Natural killer cell (primary cell): ENCODE data around the gene HORMAD2. TPM values are rescaled to one million over a fixed set of nuclear protein-coding genes. Genes with fewer than 3 reads are reported as not detected.

Source experiments
- ATAC-seq, 3 donors: fragments of 150-1000 bp in 2 of 3; fragments of 200-7000 bp in 1 of 3; cut with Tn5 transposase; 1 replicate in 1 of 3; 2 replicates in 2 of 3; pipeline ENCODE4 v1.10.0; 2021; ENCODE audit warnings: mild to moderate bottlenecking in 2 of 3, moderate library complexity in 2 of 3
- DNase-seq, 2 donors: peaks; one replicate each; pipeline versions ENCODE4 v3.0.0 to v3.0.0-alpha.2; 2013 to 2021; ENCODE audit warnings: mixed read lengths in 1 of 2
- H3K27ac ChIP-seq: one replicate; pipeline ENCODE4 v1.5.1; 2013; ENCODE audit warnings: mild to moderate bottlenecking, low read length
- H3K27me3 ChIP-seq: one replicate; pipeline ENCODE4 v1.6.1; 2013; ENCODE audit warnings: low read length; ENCODE audit not compliant: control insufficient read depth, insufficient read depth
- H3K36me3 ChIP-seq: one replicate; pipeline ENCODE4 v1.6.1; 2013; ENCODE audit warnings: low read length; ENCODE audit not compliant: control insufficient read depth, insufficient read depth
- H3K4me1 ChIP-seq: one replicate; pipeline ENCODE4 v1.6.1; 2013; ENCODE audit warnings: low read length; ENCODE audit not compliant: control insufficient read depth, insufficient read depth
- H3K4me3 ChIP-seq: one replicate; pipeline ENCODE4 v1.5.1; 2013; ENCODE audit warnings: low read length
- H3K9me3 ChIP-seq: one replicate; pipeline ENCODE4 v1.6.1; 2013; ENCODE audit warnings: low read length; ENCODE audit not compliant: control insufficient read depth, insufficient read depth
- H3K27ac Mint-ChIP-seq, 2 donors: one replicate each; pipeline ENCODE4 v1.8.0; 2022; ENCODE audit warnings: mild to moderate bottlenecking in 2 of 2, mixed read lengths in 2 of 2, moderate library complexity in 1 of 2
- H3K27me3 Mint-ChIP-seq, 2 donors: one replicate each; pipeline ENCODE4 v1.8.0; 2022; ENCODE audit warnings: low read depth in 2 of 2, mixed read lengths in 2 of 2
- H3K36me3 Mint-ChIP-seq: one replicate; pipeline ENCODE4 v1.8.0; 2022; ENCODE audit warnings: mixed read lengths
- H3K4me1 Mint-ChIP-seq, 2 donors: one replicate each; pipeline ENCODE4 v1.8.0; 2022; ENCODE audit warnings: mixed read lengths in 2 of 2
- H3K4me3 Mint-ChIP-seq: one replicate; pipeline ENCODE4 v1.8.0; 2022; ENCODE audit warnings: mild to moderate bottlenecking, moderate library complexity, mixed read lengths
- H3K9me3 Mint-ChIP-seq, 2 donors: one replicate each; pipeline ENCODE4 v1.8.0; 2022; ENCODE audit warnings: mixed read lengths in 2 of 2
- CTCF ChIP-seq: fragments of 200-600 bp; IDR thresholded peaks from one replicate; pipeline ENCODE4 v1.8.0; 2022; ENCODE audit warnings: antibody characterized with exemption
- WGBS: methylation state at CpG from one replicate; pipeline ENCODE4 v1.1.7; 2013; ENCODE audit warnings: missing lambda C conversion rate; ENCODE audit not compliant: insufficient coverage; 5-methylcytosine and 5-hydroxymethylcytosine counted together
- intact Hi-C: fragments of 100-400 bp; cut with micrococcal nuclease; formaldehyde crosslinking; loops from one replicate; pipeline ENCODE4 v1.14.2; 2022
- total RNA-seq, 4 donors: library from RNA; stranded (reverse); fragments of 120-200 nt in 1 of 4; gene quantifications; one replicate each; pipeline versions ENCODE4 v1.2.3 to v1.2.4, GENCODE V29; 2013 to 2022

Gene HORMAD2
- total RNA-seq, 3 donors from 2014 or later (not counting 1 experiment from before 2014, with no cell fraction given): not detected

- ATAC-seq (no peak), DNase-seq (no peak)
- Histone ChIP-seq H3K4me1 (peaks cover 4% of the 10 kb centered on the region), H3K27ac (no peak overlapping the region), H3K36me3 (no peaks in the 10 kb centered on the region), H3K4me3 (no peak overlapping the region), H3K27me3 (no peaks in the 10 kb centered on the region), H3K9me3 (no peaks in the 10 kb centered on the region)
- H3K36me3 Mint-ChIP-seq: no peaks in the 10 kb centered on the region
- H3K27ac Mint-ChIP-seq: no peak overlapping the region
- H3K4me1 Mint-ChIP-seq: peaks cover 7 to 12% of the 10 kb centered on the region in 2 donors
- H3K27me3 Mint-ChIP-seq: no peaks in the 10 kb centered on the region
- intact Hi-C loops: no loop called here
- no peak for TF ChIP-seq CTCF
- no peaks in the 10 kb centered on the region for H3K9me3 Mint-ChIP-seq
- WGBS: 95% methylated on average over 3 of the region's 3 CpGs
- no peak overlapping the region for H3K4me3 Mint-ChIP-seq
Observed at GRCh38 chr22:30201945-30202344, 121.7 kb downstream of the HORMAD2 start.

- H3K27ac Mint-ChIP-seq: no peak overlapping the region
- intact Hi-C loops: no loop called here
- DNase-seq: no peak
- no peak overlapping the region for H3K4me3 Mint-ChIP-seq
- no peaks in the 10 kb centered on the region for H3K27me3 Mint-ChIP-seq
- no peaks in the 10 kb centered on the region for H3K9me3 Mint-ChIP-seq
- Histone ChIP-seq H3K4me1 (no peaks in the 10 kb centered on the region), H3K36me3 (no peaks in the 10 kb centered on the region), H3K27ac (no peak overlapping the region), H3K27me3 (no peaks in the 10 kb centered on the region), H3K9me3 (no peaks in the 10 kb centered on the region), H3K4me3 (no peak overlapping the region)
- WGBS: 83% methylated on average over 9 of the region's 9 CpGs
- no peak for TF ChIP-seq CTCF
- H3K4me1 Mint-ChIP-seq: peaks cover under 1 to 6% of the 10 kb centered on the region in 2 donors
- no peak for ATAC-seq
- no peaks in the 10 kb centered on the region for H3K36me3 Mint-ChIP-seq
Observed at GRCh38 chr22:30202531-30203006, 122.3 kb downstream of the HORMAD2 start.

GRCh38 chr22:30204015-30204741 is 123.9 kb downstream of the HORMAD2 start:
- Mint-ChIP-seq H3K4me3 (no peak overlapping the region), H3K27ac (no peak overlapping the region), H3K4me1 (no peaks in the 10 kb centered on the region), H3K27me3 (no peaks in the 10 kb centered on the region), H3K36me3 (no peaks in the 10 kb centered on the region), H3K9me3 (no peaks in the 10 kb centered on the region)
- Histone ChIP-seq H3K36me3 (no peaks in the 10 kb centered on the region), H3K27ac (no peak overlapping the region), H3K27me3 (no peaks in the 10 kb centered on the region), H3K9me3 (no peaks in the 10 kb centered on the region), H3K4me1 (no peaks in the 10 kb centered on the region), H3K4me3 (no peak overlapping the region)
- 77% methylated on average over 7 of the region's 7 CpGs for WGBS
- ATAC-seq: no peak
- intact Hi-C loops: no loop called here
- no peak for DNase-seq
- TF ChIP-seq CTCF: no peak

- Histone ChIP-seq H3K27ac (no peak overlapping the region), H3K4me3 (no peak overlapping the region), H3K9me3 (no peaks in the 10 kb centered on the region), H3K4me1 (no peaks in the 10 kb centered on the region), H3K36me3 (no peaks in the 10 kb centered on the region), H3K27me3 (no peaks in the 10 kb centered on the region)
- H3K9me3 Mint-ChIP-seq: no peaks in the 10 kb centered on the region
- H3K4me3 Mint-ChIP-seq: no peak overlapping the region
- no peak for ATAC-seq
- no peak for DNase-seq
- 97% methylated on average over 10 of the region's 10 CpGs for WGBS
- no peaks in the 10 kb centered on the region for H3K36me3 Mint-ChIP-seq
- intact Hi-C loops: no loop called here
- no peaks in the 10 kb centered on the region for H3K27me3 Mint-ChIP-seq
- no peak overlapping the region for H3K27ac Mint-ChIP-seq
- TF ChIP-seq CTCF: no peak
- H3K4me1 Mint-ChIP-seq: no peaks in the 10 kb centered on the region
Observed at GRCh38 chr22:30204742-30205111, 124.5 kb downstream of the HORMAD2 start.
